ENCODE measurements around the gene HLA-DPB1.

- TF ChIP-seq, protein P1, sequence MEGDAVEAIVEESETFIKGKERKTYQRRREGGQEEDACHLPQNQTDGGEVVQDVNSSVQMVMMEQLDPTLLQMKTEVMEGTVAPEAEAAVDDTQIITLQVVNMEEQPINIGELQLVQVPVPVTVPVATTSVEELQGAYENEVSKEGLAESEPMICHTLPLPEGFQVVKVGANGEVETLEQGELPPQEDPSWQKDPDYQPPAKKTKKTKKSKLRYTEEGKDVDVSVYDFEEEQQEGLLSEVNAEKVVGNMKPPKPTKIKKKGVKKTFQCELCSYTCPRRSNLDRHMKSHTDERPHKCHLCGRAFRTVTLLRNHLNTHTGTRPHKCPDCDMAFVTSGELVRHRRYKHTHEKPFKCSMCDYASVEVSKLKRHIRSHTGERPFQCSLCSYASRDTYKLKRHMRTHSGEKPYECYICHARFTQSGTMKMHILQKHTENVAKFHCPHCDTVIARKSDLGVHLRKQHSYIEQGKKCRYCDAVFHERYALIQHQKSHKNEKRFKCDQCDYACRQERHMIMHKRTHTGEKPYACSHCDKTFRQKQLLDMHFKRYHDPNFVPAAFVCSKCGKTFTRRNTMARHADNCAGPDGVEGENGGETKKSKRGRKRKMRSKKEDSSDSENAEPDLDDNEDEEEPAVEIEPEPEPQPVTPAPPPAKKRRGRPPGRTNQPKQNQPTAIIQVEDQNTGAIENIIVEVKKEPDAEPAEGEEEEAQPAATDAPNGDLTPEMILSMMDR (IDR thresholded peaks at IDR 0.05; ENCODE audit: low read length): no peak
- TF ChIP-seq EZH2 (optimal IDR thresholded peaks at IDR 0.05; ENCODE audit: low read depth, low read length): no peak
These were observed 38.6 kb downstream of the HLA-DPB1 start for GRCh38 chr6:33114406-33114805.
